GM20000 (cell line): Measurements from ENCODE around the gene LONP2.

Source experiments
- DNase-seq: peaks from one replicate; pipeline ENCODE4 v3.0.0; 2012; ENCODE audit warnings: low spot score
- CTCF ChIP-seq: IDR thresholded peaks from 2 replicates; pipeline ENCODE4 v1.5.1; 2012; ENCODE audit warnings: mild to moderate bottlenecking, control low read depth; ENCODE audit errors: extremely low read depth, missing control alignments

The LONP2 gene

GRCh38 chr16:48382131-48382530 lies 138.0 kb downstream of the LONP2 start:
- no peak for DNase-seq
- TF ChIP-seq CTCF: no peak

- no peak for TF ChIP-seq CTCF
- DNase-seq: no peak
Observed at GRCh38 chr16:48383009-48383876, 139.1 kb downstream of the LONP2 start.

GRCh38 chr16:48383877-48384519 lies 139.9 kb downstream of the LONP2 start:
- TF ChIP-seq CTCF: no peak
- peak; percentile 31 for DNase-seq

- DNase-seq: peak; percentile 89
- no peak for TF ChIP-seq CTCF
Observed at GRCh38 chr16:48384520-48385252, 140.6 kb downstream of the LONP2 start.

GRCh38 chr16:48385253-48386150 lies 141.4 kb downstream of the LONP2 start, which contains the start of gene SIAH1:
Gene SIAH1, minus strand, starts transcription at chr16:48385413. Its CDS starts 22,985 bp downstream, at chr16:48362428.
- TF ChIP-seq CTCF: no peak
- DNase-seq: peak; percentile 98

GRCh38 chr16:48386559-48387312 lies 142.6 kb downstream of the LONP2 start:
- TF ChIP-seq CTCF: no peak
- DNase-seq: no peak
